MM.1S (cell line): Measurements from ENCODE around the gene CLEC17A.
"Not testable (repeated sequence)": the region's sequence is repeated elsewhere in the genome, so short reads cannot be mapped to it uniquely, and the experiment has no call there.

Experiments used
- DNase-seq: peaks from one replicate; pipeline ENCODE4 v3.0.0-alpha.2; 2015
- H2AFZ ChIP-seq: fragments of 300-600 bp; sonication (generic); 2 replicates; pipeline ENCODE4 v1.6.0; 2016; ENCODE audit warnings: antibody characterized with exemption, low read length
- H3F3A ChIP-seq: fragments of 300-600 bp; sonication (generic); 2 replicates; pipeline ENCODE4 v1.6.1; 2016; ENCODE audit warnings: mild to moderate bottlenecking, antibody characterized with exemption, low read length, moderate library complexity, mixed read lengths; ENCODE audit not compliant: insufficient read depth
- H3K27ac ChIP-seq: fragments of 300-600 bp; sonication (generic); 2 replicates; pipeline ENCODE4 v1.5.1; 2016; ENCODE audit warnings: mild to moderate bottlenecking, low read length
- H3K27me3 ChIP-seq: fragments of 300-600 bp; sonication (generic); replicated peaks from 2 replicates; pipeline ENCODE4 v1.6.0; 2016; ENCODE audit warnings: low read length; ENCODE audit not compliant: insufficient read depth
- H3K36me3 ChIP-seq: fragments of 300-600 bp; sonication (generic); replicated peaks from 2 replicates; pipeline ENCODE4 v1.6.1; 2016; ENCODE audit warnings: mild to moderate bottlenecking, low read length, mixed read lengths; ENCODE audit not compliant: insufficient read depth
- H3K4me1 ChIP-seq: fragments of 300-600 bp; sonication (generic); 2 replicates; pipeline ENCODE4 v1.6.1; 2016; ENCODE audit warnings: low read length, mixed read lengths
- H3K4me2 ChIP-seq: fragments of 300-600 bp; sonication (generic); 2 replicates; pipeline ENCODE4 v1.6.0; 2016; ENCODE audit warnings: low read depth, low read length
- H3K4me3 ChIP-seq: fragments of 300-600 bp; sonication (generic); 2 replicates; pipeline ENCODE4 v1.5.1; 2016; ENCODE audit warnings: low read length, mixed read lengths
- H3K79me2 ChIP-seq: fragments of 300-600 bp; sonication (generic); 2 replicates; pipeline ENCODE4 v1.6.1; 2016; ENCODE audit warnings: mixed run types, low read length, mixed read lengths
- H3K9ac ChIP-seq: fragments of 300-600 bp; sonication (generic); 2 replicates; pipeline ENCODE4 v1.6.1; 2016; ENCODE audit warnings: low read length, mixed read lengths
- H3K9me2 ChIP-seq: fragments of 300-600 bp; sonication (generic); replicated peaks from 2 replicates; pipeline ENCODE4 v1.6.1; 2016; ENCODE audit warnings: mild to moderate bottlenecking, low read length, mixed read lengths; ENCODE audit not compliant: insufficient read depth
- H3K9me3 ChIP-seq: fragments of 300-600 bp; sonication (generic); replicated peaks from 2 replicates; pipeline ENCODE4 v1.6.1; 2016; ENCODE audit warnings: mild to moderate bottlenecking, low read length, mixed read lengths; ENCODE audit not compliant: insufficient read depth
- H4K20me1 ChIP-seq: fragments of 300-600 bp; sonication (generic); 2 replicates; pipeline ENCODE4 v1.6.1; 2016; ENCODE audit warnings: mild to moderate bottlenecking, low read length, moderate library complexity, mixed read lengths; ENCODE audit not compliant: insufficient read depth
- EZH2 ChIP-seq: fragments of 300-600 bp; sonication (generic); optimal IDR thresholded peaks from 2 replicates; pipeline ENCODE3; 2017; ENCODE audit warnings: low read depth, mild to moderate bottlenecking, antibody characterized with exemption, low read length, mixed read lengths
- EZH2phosphoT487 ChIP-seq: fragments of 300-600 bp; sonication (generic); IDR thresholded peaks from 2 replicates; pipeline ENCODE4 v1.6.1; 2018; ENCODE audit warnings: antibody characterized with exemption, low read length
- TF ChIP-seq, protein P1 (sequence below): fragments of 300-600 bp; sonication (generic); IDR thresholded peaks from 2 replicates; pipeline ENCODE4 v1.5.1; 2016; ENCODE audit warnings: antibody characterized with exemption, low read length, mixed read lengths

The CLEC17A gene

DNA sequence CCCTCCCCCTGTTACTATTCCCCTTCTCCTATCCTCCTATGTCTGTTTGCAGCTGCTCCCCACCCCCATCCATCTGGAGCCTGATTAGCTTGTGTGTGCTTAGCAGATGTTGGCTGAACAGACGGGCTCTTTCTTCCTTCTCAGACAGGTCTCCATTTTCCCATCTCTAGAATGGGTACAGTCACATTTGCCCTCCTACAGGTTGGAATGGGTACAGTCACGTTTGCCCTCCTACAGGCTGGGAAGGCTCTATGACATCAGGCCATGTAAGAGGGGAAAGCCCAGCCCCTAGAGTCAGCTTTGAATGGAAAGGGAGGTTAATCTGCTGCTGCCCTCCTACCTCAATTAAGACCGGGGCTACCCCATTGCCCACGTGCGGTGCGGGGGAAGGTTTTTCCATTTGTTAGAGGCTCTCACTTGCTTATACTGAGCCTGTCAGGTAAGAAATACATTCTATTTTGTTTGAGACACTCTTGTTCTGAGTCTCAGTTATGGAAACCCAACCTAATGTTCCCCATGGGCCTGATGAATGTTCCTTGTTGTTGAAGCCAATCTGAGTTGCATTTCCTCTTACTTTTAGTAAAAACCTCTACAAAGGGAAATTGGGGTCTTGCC lies 2.2 kb upstream of the CLEC17A start:
- Histone ChIP-seq H3K4me2 (no peak overlapping the region), H3K9me3 (no peaks in the 10 kb centered on the region), H3K9ac (no peak overlapping the region), H3K4me1 (no peaks in the 10 kb centered on the region), H3K36me3 (no peaks in the 10 kb centered on the region), H3K9me2 (no peaks in the 10 kb centered on the region), H2AFZ (no peak overlapping the region), H3K27me3 (peaks cover 34% of the 10 kb centered on the region), H4K20me1 (no peaks in the 10 kb centered on the region), H3K4me3 (no peak overlapping the region), H3K79me2 (no peaks in the 10 kb centered on the region), H3K27ac (no peak overlapping the region), H3F3A (no peaks in the 10 kb centered on the region)
- no peak for DNase-seq
- TF ChIP-seq, protein P1, sequence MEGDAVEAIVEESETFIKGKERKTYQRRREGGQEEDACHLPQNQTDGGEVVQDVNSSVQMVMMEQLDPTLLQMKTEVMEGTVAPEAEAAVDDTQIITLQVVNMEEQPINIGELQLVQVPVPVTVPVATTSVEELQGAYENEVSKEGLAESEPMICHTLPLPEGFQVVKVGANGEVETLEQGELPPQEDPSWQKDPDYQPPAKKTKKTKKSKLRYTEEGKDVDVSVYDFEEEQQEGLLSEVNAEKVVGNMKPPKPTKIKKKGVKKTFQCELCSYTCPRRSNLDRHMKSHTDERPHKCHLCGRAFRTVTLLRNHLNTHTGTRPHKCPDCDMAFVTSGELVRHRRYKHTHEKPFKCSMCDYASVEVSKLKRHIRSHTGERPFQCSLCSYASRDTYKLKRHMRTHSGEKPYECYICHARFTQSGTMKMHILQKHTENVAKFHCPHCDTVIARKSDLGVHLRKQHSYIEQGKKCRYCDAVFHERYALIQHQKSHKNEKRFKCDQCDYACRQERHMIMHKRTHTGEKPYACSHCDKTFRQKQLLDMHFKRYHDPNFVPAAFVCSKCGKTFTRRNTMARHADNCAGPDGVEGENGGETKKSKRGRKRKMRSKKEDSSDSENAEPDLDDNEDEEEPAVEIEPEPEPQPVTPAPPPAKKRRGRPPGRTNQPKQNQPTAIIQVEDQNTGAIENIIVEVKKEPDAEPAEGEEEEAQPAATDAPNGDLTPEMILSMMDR = no peak
- TF ChIP-seq EZH2phosphoT487 (no peak), EZH2 (no peak)

GRCh38 chr19:14584372-14584771 lies 1.5 kb downstream of the CLEC17A start:
- H3K4me1 ChIP-seq, H3K9me3 ChIP-seq, DNase-seq, H3F3A ChIP-seq, H3K79me2 ChIP-seq, H2AFZ ChIP-seq, H3K9ac ChIP-seq, H3K4me2 ChIP-seq, H3K36me3 ChIP-seq, H3K9me2 ChIP-seq, H4K20me1 ChIP-seq, H3K4me3 ChIP-seq, H3K27ac ChIP-seq: not testable (repeated sequence)
- H3K27me3 ChIP-seq = peaks cover 22% of the 10 kb centered on the region

- H3K27ac ChIP-seq, H3K4me3 ChIP-seq, H3K4me1 ChIP-seq, H3K9ac ChIP-seq, H3F3A ChIP-seq, H3K4me2 ChIP-seq, H4K20me1 ChIP-seq, H2AFZ ChIP-seq, H3K9me2 ChIP-seq, H3K79me2 ChIP-seq, H3K36me3 ChIP-seq, H3K9me3 ChIP-seq, DNase-seq: not testable (repeated sequence)
- peaks cover 19% of the 10 kb centered on the region for H3K27me3 ChIP-seq
Measured at GRCh38 chr19:14585187-14585586, 2.3 kb downstream of the CLEC17A start.

GRCh38 chr19:14589433-14589832 lies 6.5 kb downstream of the CLEC17A start:
- H3K4me1 ChIP-seq, H3K79me2 ChIP-seq, H3K9me2 ChIP-seq, H2AFZ ChIP-seq, H3K36me3 ChIP-seq, H3K9me3 ChIP-seq, H3K27ac ChIP-seq, H4K20me1 ChIP-seq, DNase-seq, H3K9ac ChIP-seq, H3K4me2 ChIP-seq, H3F3A ChIP-seq, H3K4me3 ChIP-seq: not testable (repeated sequence)
- H3K27me3 ChIP-seq = peaks cover 12% of the 10 kb centered on the region; the same call in 1 of the 2 replicates

DNA sequence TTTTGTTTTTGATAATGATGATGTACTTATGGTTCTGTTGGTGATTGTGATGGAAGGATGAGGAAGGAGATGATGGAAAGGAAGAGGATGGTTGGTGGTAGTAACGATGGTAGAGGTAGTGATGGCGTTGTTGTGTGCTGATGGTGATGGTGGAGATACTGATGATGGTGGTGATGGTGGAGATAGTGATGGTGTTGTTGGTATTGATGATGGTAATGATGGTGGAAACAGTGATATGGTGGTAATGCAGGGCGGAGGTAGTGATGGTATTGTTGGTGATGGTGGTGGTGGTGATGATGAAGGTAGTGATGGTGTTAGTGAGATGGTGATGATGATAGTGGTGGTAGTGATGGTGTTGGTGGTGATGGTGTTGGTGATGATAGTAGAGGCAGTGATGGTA lies 12.7 kb downstream of the CLEC17A start:
- no peaks in the 10 kb centered on the region for H4K20me1 ChIP-seq
- H2AFZ ChIP-seq = no peak overlapping the region
- peaks cover 43% of the 10 kb centered on the region for H3K27me3 ChIP-seq
- H3K27ac ChIP-seq = no peak overlapping the region
- H3K4me2 ChIP-seq = no peak overlapping the region
- no peaks in the 10 kb centered on the region for H3K9me2 ChIP-seq
- H3K4me3 ChIP-seq = no peak overlapping the region
- no peak overlapping the region for H3K9ac ChIP-seq
- no peaks in the 10 kb centered on the region for H3K79me2 ChIP-seq
- H3K36me3 ChIP-seq = no peaks in the 10 kb centered on the region
- no peak for DNase-seq
- H3K4me1 ChIP-seq = no peaks in the 10 kb centered on the region
- TF ChIP-seq EZH2phosphoT487 (no peak), EZH2 (no peak)
- TF ChIP-seq, protein P1 = no peak
- no peaks in the 10 kb centered on the region for H3K9me3 ChIP-seq
- H3F3A ChIP-seq = no peaks in the 10 kb centered on the region
